HepG2 (cell line): ENCODE measurements around the gene CDK5RAP2. TPM values are rescaled to one million over a fixed set of nuclear protein-coding genes. Genes with fewer than 3 reads are reported as not detected.

Experiments
- ATAC-seq: fragments of 200-7000 bp; cut with Tn5 transposase; 3 replicates; pipeline ENCODE4 v1.9.1; 2020; ENCODE audit warnings: mild to moderate bottlenecking, moderate library complexity
- BruUV-seq: library from RNA; stranded (reverse); fragments of 400-500 nt; replicated peaks from 2 replicates; lab custom pipeline; 2021; lab: Mats Ljungman, UMichigan
- CTCF ChIA-PET: fragments of 300-600 bp; formaldehyde crosslinking; extraction: SDS; loops from one replicate; lab custom pipeline; 2021; ENCODE audit warnings: low total read pairs, inconsistent platforms, low intra/inter-chr PET ratio; lab: Yijun Ruan, JAX
- POLR2A ChIA-PET: fragments of 350-600 bp; sonication (Branson Sonifier 250); formaldehyde crosslinking; loops from one replicate; lab custom pipeline; 2020; ENCODE audit warnings: antibody characterized with exemption, inconsistent platforms; lab: Yijun Ruan, JAX
- DNase-seq: peaks from one replicate; pipeline ENCODE4 v3.0.0-alpha.2; 2015; ENCODE audit warnings: low spot score
- FAIRE-seq: peaks from 3 replicates; lab custom pipeline; 2011; peaks lifted over from hg19 to GRCh38; lab: Jason Lieb, UNC
- H2AFZ ChIP-seq: one replicate; pipeline ENCODE4 v1.6.1; 2011; ENCODE audit warnings: low read length, inconsistent platforms
- H3K27ac ChIP-seq: fragments of 300-600 bp; 3 replicates; pipeline ENCODE4 v1.8.0; 2011; ENCODE audit warnings: mixed run types, mild to moderate bottlenecking, mixed read lengths, low read length, inconsistent platforms; ENCODE audit not compliant: insufficient read depth; ENCODE audit errors: extremely low read length
- H3K27me3 ChIP-seq, 2 experiments: fragments of 200-600 bp in 1 of 2; 2 replicates in 1 of 2; 3 replicates in 1 of 2; pipeline versions ENCODE4 v1.6.0 to v1.8.0; 2011; ENCODE audit warnings: low read length in 2 of 2, mild to moderate bottlenecking in 2 of 2, moderate library complexity in 2 of 2, inconsistent platforms in 1 of 2; ENCODE audit not compliant: insufficient read depth in 2 of 2, control insufficient read depth in 1 of 2
- H3K36me3 ChIP-seq, 2 experiments: fragments of 200-600 bp in 1 of 2; replicated peaks in 1 of 2; 2 replicates in 1 of 2; 3 replicates in 1 of 2; pipeline versions ENCODE4 v1.5.1 to v1.8.0; 2011; ENCODE audit warnings: low read length in 2 of 2, inconsistent platforms in 1 of 2; ENCODE audit not compliant: insufficient read depth in 2 of 2, control insufficient read depth in 1 of 2
- H3K4me1 ChIP-seq: 2 replicates; pipeline ENCODE4 v1.5.1; 2012; ENCODE audit warnings: low read length, inconsistent platforms; ENCODE audit not compliant: insufficient read depth
- H3K4me2 ChIP-seq: 2 replicates; pipeline ENCODE4 v1.6.0; 2011; ENCODE audit warnings: low read depth, low read length, inconsistent platforms
- H3K4me3 ChIP-seq, 3 experiments: fragments of 200-600 bp in 1 of 3; sonication (generic), shearing (Covaris generic) in 1 of 3; replicated peaks in 1 of 3; 2 replicates each; pipeline ENCODE4 v1.5.1; 2011 to 2016; ENCODE audit warnings: low read length in 3 of 3, inconsistent platforms in 2 of 3, low read depth in 2 of 3, mild to moderate bottlenecking in 2 of 3, control low read depth in 1 of 3, mixed read lengths in 1 of 3; ENCODE audit not compliant: insufficient read depth in 1 of 3
- H3K79me2 ChIP-seq: one replicate; pipeline ENCODE4 v1.6.1; 2011; ENCODE audit warnings: low read length, inconsistent platforms; ENCODE audit not compliant: insufficient read depth
- H3K9ac ChIP-seq: 2 replicates; pipeline ENCODE4 v1.6.0; 2011; ENCODE audit warnings: mild to moderate bottlenecking, low read depth, low read length, inconsistent platforms; ENCODE audit not compliant: insufficient read depth
- H3K9me3 ChIP-seq: 2 replicates; pipeline ENCODE4 v1.5.1; 2012; ENCODE audit warnings: mild to moderate bottlenecking, low read length
- H4K20me1 ChIP-seq: 2 replicates; pipeline ENCODE4 v1.6.0; 2011; ENCODE audit warnings: inconsistent platforms, mild to moderate bottlenecking, low read length, moderate library complexity; ENCODE audit not compliant: insufficient read depth
- GMEB1 ChIP-seq: sonication (generic); formaldehyde crosslinking; IDR thresholded peaks from 2 replicates; pipeline ENCODE4 v1.5.1; 2020; ENCODE audit warnings: missing genetic modification reagents, mild to moderate bottlenecking, borderline replicate concordance
- HNF1B ChIP-seq: sonication (generic); formaldehyde crosslinking; IDR thresholded peaks from 2 replicates; pipeline ENCODE4 v1.5.1; 2020; ENCODE audit warnings: mild to moderate bottlenecking, moderate library complexity, missing genetic modification reagents
- HOXA5 ChIP-seq: sonication (generic); formaldehyde crosslinking; IDR thresholded peaks from 2 replicates; pipeline ENCODE4 v1.4.0; 2020; ENCODE audit warnings: missing genetic modification reagents
- MAZ ChIP-seq, 2 experiments: sonication (generic) in 1 of 2; formaldehyde crosslinking in 1 of 2; IDR thresholded peaks; 2 replicates each; pipeline versions ENCODE4 v1.5.0 to v1.6.1; 2012 to 2020; ENCODE audit warnings: low read depth in 2 of 2, mild to moderate bottlenecking in 2 of 2, borderline replicate concordance in 1 of 2, improper control_type of control experiment in 1 of 2, low read length in 1 of 2, missing genetic modification reagents in 1 of 2, moderate library complexity in 1 of 2
- SCMH1 ChIP-seq: sonication (generic); formaldehyde crosslinking; IDR thresholded peaks from 2 replicates; pipeline ENCODE4 v1.9.0; 2021; ENCODE audit warnings: missing genetic modification reagents, mild to moderate bottlenecking, borderline replicate concordance
- SNAI1 ChIP-seq: sonication (generic); formaldehyde crosslinking; IDR thresholded peaks from 2 replicates; pipeline ENCODE4 v1.5.0; 2020; ENCODE audit warnings: mild to moderate bottlenecking, missing genetic modification reagents, borderline replicate concordance
- ZNF142 ChIP-seq: sonication (generic); formaldehyde crosslinking; IDR thresholded peaks from 2 replicates; pipeline ENCODE4 v1.4.0; 2020; ENCODE audit warnings: missing genetic modification reagents
- ZNF3 ChIP-seq: IDR thresholded peaks from 2 replicates; pipeline ENCODE4 v1.7.0; 2017; ENCODE audit warnings: inconsistent platforms
- WGBS: methylation state at CpG from one replicate; pipeline ENCODE4 v1.1.6; 2017; ENCODE audit warnings: low lambda C conversion rate; 5-methylcytosine and 5-hydroxymethylcytosine counted together
- in situ Hi-C: cut with HindIII; loops from 2 replicates; pipeline ENCODE4 v1.10.0; 2017; ENCODE audit warnings: low pct_unique_long_range_greater_than_20kb; ENCODE audit not compliant: extremely low pct_ligation_motif_present
- intact Hi-C: fragments of 100-400 bp; cut with micrococcal nuclease; formaldehyde crosslinking; loops from one replicate; pipeline ENCODE4 v1.10.0; 2022; ENCODE audit not compliant: unreplicated experiment
- polyA plus RNA-seq, 8 experiments: library from polyadenylated mRNA; depleted of rRNA in 3 of 8; stranded (reverse) in 7 of 8; unstranded in 1 of 8; fragments of >200 nt; fragmentation: Illumina TruSeq in 4 of 8; extraction: Trizol in 4 of 8; gene quantifications; 2 replicates each; pipeline versions ENCODE4 v1.2.1 to v1.2.3, GENCODE V29; 2011 to 2016; ENCODE audit warnings: low read depth in 4 of 8, missing spikeins in 1 of 8, mixed read lengths in 1 of 8; ENCODE audit not compliant: insufficient read depth in 1 of 8
- total RNA-seq, 5 experiments: library from RNA; depleted of rRNA; stranded (reverse); fragments of >200 nt; fragmentation: Illumina TruSeq; extraction: Trizol; gene quantifications; 2 replicates each; pipeline ENCODE4 v1.2.3, GENCODE V29; 2016; ENCODE audit warnings: low read depth in 1 of 5

Gene CDK5RAP2
- total and polyA plus RNA-seq, 2 of the 13 experiments (the other 11 are each of a cell fraction or from before 2014, with no cell fraction given), result 31.8 to 42.2 TPM

- H3K36me3 ChIP-seq, result peaks cover 3 to 24% of the 10 kb centered on the region in 2 experiments
- DNase-seq (peak; percentile 89), FAIRE-seq (peak; percentile 94), ATAC-seq (peak; percentile 26)
- intact Hi-C loops (no loop called here), in situ Hi-C loops (no loop called here)
- H3K4me1 ChIP-seq, result peaks cover 90% of the 10 kb centered on the region
- ChIA-PET CTCF (no interaction called here), POLR2A (interaction anchor here (0.8 to 2.3 kb wide), 6 partner anchors 9 to 185 kb away, joined by 4 to 16 read pairs (median 6); no protein-coding TSS in a partner anchor)
- no TSS peak for BruUV-seq
- no peak overlapping the region for H2AFZ ChIP-seq
- H3K79me2 ChIP-seq, result no peaks in the 10 kb centered on the region
- H4K20me1 ChIP-seq, result no peaks in the 10 kb centered on the region
- H3K9ac ChIP-seq, result peak overlapping the region; percentile 60
- no peaks in the 10 kb centered on the region for H3K27me3 ChIP-seq
- H3K27ac ChIP-seq, result peak overlapping the region; percentile 94
- peak overlapping the region in 2 of 3 experiments; percentile 13 to 46; a peak in 3 of 6 replicates for H3K4me3 ChIP-seq
- H3K9me3 ChIP-seq, result no peaks in the 10 kb centered on the region
- H3K4me2 ChIP-seq, result peak overlapping the region; percentile 70
- 14% methylated on average over 9 of the region's 11 CpGs for WGBS
- TF ChIP-seq ZNF142 (CRISPR knock-in tag) (no peak), SCMH1 (CRISPR knock-in tag) (no peak), SNAI1 (CRISPR knock-in tag) (no peak), HNF1B (CRISPR knock-in tag) (peak; percentile 49; the same call in 1 of the 2 replicates), HOXA5 (CRISPR knock-in tag) (no peak), GMEB1 (peak; percentile 15; the same call in 1 of the 2 replicates), ZNF3 (CRISPR knock-in tag) (no peak), MAZ (IDR thresholded peaks at IDR 0.05; ENCODE audit: borderline replicate concordance, low read depth, low read length) (0 out of 2 replicates have a peak, but pooled peaks have one; percentile 13), MAZ (CRISPR knock-in tag; IDR thresholded peaks at IDR 0.05; ENCODE audit: low read depth) (no peak)
These were observed 193.4 kb downstream of the CDK5RAP2 start for GRCh38 chr9:120386390-120387131.
